Stimulated activated memory B cell treated with anti-CD40 and anti-IgM and Interleukin-4, amounts not matched to agents 10 μg/mL and 1 μg/mL and 100 μg/mL, for 72 hours (primary cell): ENCODE results near the gene GRAP.
A peak's percentile ranks its signal among the peaks of the same experiment; 100 is the strongest.
"Not testable (repeated sequence)": the region's sequence is repeated elsewhere in the genome, so short reads cannot be mapped to it uniquely, and the experiment has no call there.

ENCODE experiments used
- ATAC-seq: fragments of 150-1000 bp; cut with Tn5 transposase; 2 replicates; pipeline ENCODE4 v1.10.0; 2021
- H3K27ac Mint-ChIP-seq: one replicate; pipeline ENCODE4 v1.8.0; 2022; ENCODE audit warnings: mild to moderate bottlenecking, mixed read lengths
- H3K27me3 Mint-ChIP-seq: one replicate; pipeline ENCODE4 v1.8.0; 2022; ENCODE audit warnings: mixed read lengths
- H3K36me3 Mint-ChIP-seq: one replicate; pipeline ENCODE4 v1.8.0; 2022; ENCODE audit warnings: mixed read lengths
- H3K4me1 Mint-ChIP-seq: one replicate; pipeline ENCODE4 v1.8.0; 2022; ENCODE audit warnings: mixed read lengths
- H3K4me3 Mint-ChIP-seq: one replicate; pipeline ENCODE4 v1.8.0; 2022; ENCODE audit warnings: mild to moderate bottlenecking, moderate library complexity, mixed read lengths
- H3K9me3 Mint-ChIP-seq: one replicate; pipeline ENCODE4 v1.8.0; 2022; ENCODE audit warnings: mixed read lengths

GRAP gene

GRCh38 chr17:19046782-19047375 lies at the start of gene GRAP:
GRAP (minus strand) TSS chr17:19046957; CDS start chr17:19046926, 31 bp downstream.
- H3K36me3 Mint-ChIP-seq, H3K4me3 Mint-ChIP-seq, H3K4me1 Mint-ChIP-seq, H3K27me3 Mint-ChIP-seq, H3K27ac Mint-ChIP-seq, H3K9me3 Mint-ChIP-seq: not testable (repeated sequence)
- ATAC-seq: peak; percentile 46

DNA sequence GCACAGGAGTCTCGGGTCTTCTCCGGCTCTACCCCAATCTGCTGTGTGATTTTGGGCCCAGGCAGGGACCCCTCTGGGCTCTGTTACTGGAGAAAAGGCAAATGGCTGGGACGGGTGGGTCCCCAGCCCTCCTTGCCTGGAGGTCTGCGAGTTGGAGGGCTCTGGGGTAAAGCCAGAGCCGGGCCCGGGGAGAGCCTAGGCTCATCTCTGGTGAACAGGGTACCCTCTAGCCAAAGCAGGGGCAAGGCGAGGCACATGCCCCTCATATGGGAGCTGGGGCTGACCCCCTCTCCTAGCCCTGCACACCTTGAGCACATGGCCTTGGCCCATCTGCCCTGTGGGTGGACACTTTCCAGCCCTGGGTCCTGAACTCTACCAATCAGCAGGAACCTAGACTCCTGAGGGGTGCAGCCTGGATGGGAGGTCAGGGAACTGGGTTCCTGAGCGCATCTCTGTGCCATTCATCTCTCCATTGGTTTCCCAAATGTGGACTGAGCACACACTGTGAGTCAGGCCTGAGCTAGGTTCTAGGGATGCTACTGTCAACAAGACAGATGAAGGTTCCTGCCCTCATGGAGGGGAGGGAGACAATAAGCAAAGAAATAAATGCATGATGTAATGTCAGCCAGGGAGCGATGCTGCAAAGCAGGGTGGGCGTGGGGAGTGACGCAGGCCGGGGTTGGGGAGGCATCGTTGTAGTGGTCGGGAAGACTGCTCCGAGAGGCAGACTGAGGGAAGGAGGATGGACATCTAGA lies 47.1 kb upstream of the GRAP start:
- not testable (repeated sequence) for H3K36me3 Mint-ChIP-seq, H3K27ac Mint-ChIP-seq, H3K4me1 Mint-ChIP-seq, H3K9me3 Mint-ChIP-seq, H3K27me3 Mint-ChIP-seq, H3K4me3 Mint-ChIP-seq, ATAC-seq

- not testable (repeated sequence) for H3K27ac Mint-ChIP-seq, H3K4me3 Mint-ChIP-seq, H3K4me1 Mint-ChIP-seq, ATAC-seq, H3K27me3 Mint-ChIP-seq, H3K9me3 Mint-ChIP-seq, H3K36me3 Mint-ChIP-seq
These were observed 46.3 kb upstream of the GRAP start for GRCh38 chr17:19092737-19093683.

GRCh38 chr17:19090058-19090772 lies 43.5 kb upstream of the GRAP start:
- H3K4me1 Mint-ChIP-seq, H3K9me3 Mint-ChIP-seq, H3K27ac Mint-ChIP-seq, H3K27me3 Mint-ChIP-seq, H3K4me3 Mint-ChIP-seq, H3K36me3 Mint-ChIP-seq: not testable (repeated sequence)
- peak; percentile 78 for ATAC-seq

- not testable (repeated sequence) for H3K4me3 Mint-ChIP-seq, H3K4me1 Mint-ChIP-seq, H3K9me3 Mint-ChIP-seq, H3K27ac Mint-ChIP-seq, H3K27me3 Mint-ChIP-seq, ATAC-seq, H3K36me3 Mint-ChIP-seq
These were observed 42.3 kb upstream of the GRAP start for GRCh38 chr17:19088804-19089685.

DNA sequence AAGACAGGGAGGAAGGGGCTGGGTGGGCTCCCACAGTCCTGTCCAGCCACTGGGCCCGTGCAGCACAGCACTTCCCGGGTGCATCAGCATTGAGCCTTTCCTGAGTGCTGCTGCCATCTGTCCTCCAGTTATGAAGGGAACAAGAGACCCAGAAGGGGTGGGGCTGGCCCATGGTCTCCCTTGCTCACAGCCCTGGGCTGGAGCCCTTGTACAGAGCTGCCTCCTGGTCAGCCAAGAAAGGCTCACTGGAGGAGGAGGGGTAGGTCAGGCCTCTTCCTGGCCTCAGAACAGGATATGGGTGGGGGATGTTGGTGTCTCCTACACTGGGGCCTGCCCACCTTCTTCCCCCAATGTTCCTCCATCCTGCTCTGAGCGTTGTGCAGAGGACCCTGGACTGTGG lies 30.6 kb upstream of the GRAP start:
- H3K9me3 Mint-ChIP-seq, H3K4me3 Mint-ChIP-seq, H3K4me1 Mint-ChIP-seq, H3K36me3 Mint-ChIP-seq, H3K27me3 Mint-ChIP-seq, ATAC-seq, H3K27ac Mint-ChIP-seq: not testable (repeated sequence)

DNA sequence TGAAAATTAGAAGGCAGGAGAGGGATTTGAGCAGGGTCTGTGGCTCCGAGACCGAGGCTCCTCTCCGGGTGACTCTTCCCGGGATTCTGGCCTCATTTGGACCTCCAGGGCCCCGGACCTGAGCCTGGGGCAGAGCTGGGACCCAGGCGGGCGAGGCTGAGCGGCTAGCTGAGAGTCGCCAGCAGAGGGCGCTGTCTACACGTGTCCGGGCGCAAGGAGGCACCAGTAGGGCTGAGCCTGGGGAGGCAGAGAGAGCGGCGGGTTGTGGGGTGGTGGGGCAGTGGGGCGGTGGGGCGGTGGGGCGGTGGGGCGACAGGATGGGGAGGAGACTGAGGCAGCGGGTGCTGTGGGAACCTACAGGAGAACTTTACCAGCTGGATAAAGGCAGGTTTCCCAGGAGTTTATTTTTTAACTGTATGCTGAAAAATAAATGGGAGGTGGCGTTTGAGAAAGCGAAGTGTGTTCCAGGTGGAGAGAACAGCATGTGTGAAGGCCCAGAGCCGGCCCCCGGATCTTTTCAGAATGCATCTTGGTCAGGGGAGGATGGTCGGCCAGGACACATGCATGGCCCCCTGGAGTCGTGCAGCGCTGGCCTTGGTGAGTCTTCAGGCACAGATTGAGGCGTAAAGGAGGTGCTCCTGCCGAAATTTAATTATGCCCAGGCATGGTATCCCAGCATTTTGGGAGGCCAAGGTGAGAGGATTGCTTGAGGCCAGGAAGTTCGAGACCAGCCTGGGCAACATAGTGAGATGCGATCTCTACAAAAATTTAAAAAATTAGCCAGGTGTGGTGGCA lies 29.8 kb upstream of the GRAP start:
- H3K27me3 Mint-ChIP-seq: not testable (repeated sequence)

GRCh38 chr17:19070318-19071168 lies 23.8 kb upstream of the GRAP start:
- not testable (repeated sequence) for H3K36me3 Mint-ChIP-seq, H3K4me1 Mint-ChIP-seq, H3K27me3 Mint-ChIP-seq, H3K9me3 Mint-ChIP-seq, H3K27ac Mint-ChIP-seq, H3K4me3 Mint-ChIP-seq
- peak; percentile 98 for ATAC-seq

More for the DNA sequence above, 29.8 kb upstream of the GRAP start:
- not testable (repeated sequence) for H3K4me3 Mint-ChIP-seq, H3K4me1 Mint-ChIP-seq, H3K9me3 Mint-ChIP-seq, H3K36me3 Mint-ChIP-seq, H3K27ac Mint-ChIP-seq
- ATAC-seq: peak; percentile 95

DNA sequence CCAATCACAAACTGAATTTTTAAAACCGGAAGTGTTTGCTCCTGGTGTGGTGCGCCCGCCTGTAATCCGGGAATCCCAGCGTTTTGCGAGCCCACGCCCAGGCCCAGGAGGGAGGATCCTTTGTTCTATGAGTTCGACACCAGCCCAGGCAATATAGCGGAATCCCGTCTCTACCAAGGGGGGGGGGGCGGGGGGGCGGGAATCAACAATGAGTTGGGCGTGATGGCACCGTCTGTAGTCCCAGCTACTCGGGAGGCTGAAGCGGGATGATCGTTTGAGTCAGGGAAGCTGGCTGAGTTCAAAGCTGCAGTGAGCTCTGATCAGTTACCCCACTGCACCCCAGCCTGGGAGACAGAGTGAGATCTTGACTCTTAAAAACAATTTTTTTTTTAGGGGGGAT lies 17.6 kb upstream of the GRAP start:
- H3K27ac Mint-ChIP-seq, H3K4me3 Mint-ChIP-seq, H3K4me1 Mint-ChIP-seq, H3K27me3 Mint-ChIP-seq, ATAC-seq, H3K9me3 Mint-ChIP-seq, H3K36me3 Mint-ChIP-seq: not testable (repeated sequence)

DNA sequence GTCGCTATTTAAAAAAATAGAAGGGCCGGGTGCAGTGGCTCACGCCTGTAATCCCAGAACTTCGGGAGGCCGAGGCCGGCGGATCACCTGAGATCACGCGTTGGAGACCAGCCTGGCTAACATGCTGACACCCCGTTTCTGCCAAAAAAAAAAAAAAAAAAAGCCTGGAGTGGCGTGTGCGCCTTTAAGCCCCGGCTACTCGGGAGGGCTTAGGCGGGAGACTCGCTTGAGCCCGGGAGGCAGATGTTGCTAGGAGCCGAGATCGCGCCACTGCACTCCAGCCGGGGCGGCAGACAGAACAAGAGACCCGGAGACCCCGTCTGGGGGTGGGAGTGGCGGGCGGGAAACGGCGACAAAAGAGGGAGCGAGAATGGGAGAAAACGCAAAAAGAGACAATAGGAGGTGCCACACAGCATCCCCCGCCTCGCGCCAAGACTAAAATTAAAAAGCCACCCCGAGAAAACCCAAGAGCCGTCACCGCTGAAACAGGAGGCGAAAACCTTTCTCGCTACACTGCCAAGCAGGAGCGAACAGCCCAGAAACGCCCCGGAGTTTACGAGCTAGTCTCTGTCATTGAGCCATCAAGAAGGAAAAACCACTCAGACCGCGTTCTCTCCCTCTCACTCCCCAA lies 16.7 kb upstream of the GRAP start:
- not testable (repeated sequence) for H3K27me3 Mint-ChIP-seq, H3K4me1 Mint-ChIP-seq, H3K36me3 Mint-ChIP-seq, H3K27ac Mint-ChIP-seq, H3K4me3 Mint-ChIP-seq, H3K9me3 Mint-ChIP-seq
- ATAC-seq: peak; percentile 61

GRCh38 chr17:19062718-19063325 lies 16.1 kb upstream of the GRAP start:
- not testable (repeated sequence) for H3K9me3 Mint-ChIP-seq, H3K4me3 Mint-ChIP-seq, H3K27ac Mint-ChIP-seq, H3K27me3 Mint-ChIP-seq, H3K4me1 Mint-ChIP-seq, H3K36me3 Mint-ChIP-seq
- ATAC-seq: peak; percentile 81

- H3K4me3 Mint-ChIP-seq, H3K36me3 Mint-ChIP-seq, H3K27me3 Mint-ChIP-seq, H3K27ac Mint-ChIP-seq, H3K4me1 Mint-ChIP-seq, H3K9me3 Mint-ChIP-seq: not testable (repeated sequence)
- ATAC-seq: peak; percentile 88
These were observed 15.4 kb upstream of the GRAP start for GRCh38 chr17:19062009-19062717.
